ENCODE data around the gene ACTA2.
A peak's percentile ranks its signal among the peaks of the same experiment; 100 is the strongest.
"Not testable (repeated sequence)": the region's sequence is repeated elsewhere in the genome, so short reads cannot be mapped to it uniquely, and the experiment has no call there.

ACTA2 gene

DNA sequence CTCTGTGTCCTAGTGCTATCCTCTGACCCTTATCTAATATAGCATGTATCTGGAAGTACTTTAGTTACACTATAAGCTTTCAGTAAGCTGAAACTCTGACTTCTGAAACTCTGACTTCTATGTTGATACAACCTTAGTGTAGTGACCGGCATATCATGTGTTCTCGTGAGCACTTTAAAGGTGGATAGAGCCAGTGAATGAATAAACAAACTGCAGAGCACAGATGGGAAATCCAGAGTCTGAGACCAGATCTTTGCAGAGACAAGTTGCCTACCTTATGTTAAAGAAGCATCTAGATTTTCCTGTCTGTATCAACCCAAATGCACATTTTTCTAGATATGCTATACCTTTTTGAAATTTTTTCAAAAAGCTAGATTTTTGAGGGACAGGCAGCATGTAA lies 3.5 kb downstream of the ACTA2 start:
- no peak for DNase-seq

DNA sequence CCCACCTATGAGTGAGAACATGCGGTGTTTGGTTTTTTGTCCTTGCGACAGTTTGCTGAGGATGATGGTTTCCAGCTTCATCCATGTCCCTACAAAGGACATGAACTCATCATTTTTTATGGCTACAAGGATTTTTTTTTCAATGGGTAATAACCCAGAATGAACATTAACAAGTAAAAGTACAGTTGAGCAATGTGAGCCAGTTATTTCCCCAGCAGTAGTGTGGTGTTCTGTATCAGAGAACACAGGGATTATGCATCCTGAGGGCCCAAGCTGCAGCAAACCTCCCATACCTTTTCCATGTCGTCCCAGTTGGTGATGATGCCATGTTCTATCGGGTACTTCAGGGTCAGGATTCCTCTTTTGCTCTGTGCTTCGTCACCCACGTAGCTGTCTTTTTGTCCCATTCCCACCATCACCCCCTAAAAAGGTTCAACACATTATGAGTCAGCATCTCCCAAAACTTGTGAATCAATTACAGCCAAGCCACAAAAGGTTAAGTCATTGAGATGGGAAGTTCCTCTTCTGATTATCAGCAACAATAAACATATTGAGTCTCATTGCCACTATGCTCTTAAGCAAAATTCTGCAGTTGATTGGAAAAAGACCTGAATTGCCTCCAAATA lies 5.5 kb downstream of the ACTA2 start:
- no peak for DNase-seq

DNA sequence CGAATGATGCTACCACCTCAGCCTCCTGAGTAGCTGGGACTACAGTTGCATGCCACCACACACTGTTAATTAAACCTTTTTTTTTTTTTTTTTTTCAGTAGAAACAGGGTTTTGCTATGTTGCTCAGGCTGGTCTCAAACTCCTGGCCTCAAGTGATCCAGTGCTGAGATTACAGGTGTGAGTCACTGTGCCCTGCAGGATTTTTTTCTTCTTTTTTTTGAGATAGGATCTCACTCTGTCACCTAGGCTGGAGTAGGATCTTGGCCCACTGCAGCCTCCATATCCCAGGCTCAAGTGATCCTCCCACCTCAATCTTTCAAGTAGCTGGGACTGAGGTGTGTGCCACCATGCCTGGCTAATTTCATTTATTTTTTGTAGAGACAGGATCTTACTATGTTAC lies 6.4 kb downstream of the ACTA2 start:
- no peak for DNase-seq

DNA sequence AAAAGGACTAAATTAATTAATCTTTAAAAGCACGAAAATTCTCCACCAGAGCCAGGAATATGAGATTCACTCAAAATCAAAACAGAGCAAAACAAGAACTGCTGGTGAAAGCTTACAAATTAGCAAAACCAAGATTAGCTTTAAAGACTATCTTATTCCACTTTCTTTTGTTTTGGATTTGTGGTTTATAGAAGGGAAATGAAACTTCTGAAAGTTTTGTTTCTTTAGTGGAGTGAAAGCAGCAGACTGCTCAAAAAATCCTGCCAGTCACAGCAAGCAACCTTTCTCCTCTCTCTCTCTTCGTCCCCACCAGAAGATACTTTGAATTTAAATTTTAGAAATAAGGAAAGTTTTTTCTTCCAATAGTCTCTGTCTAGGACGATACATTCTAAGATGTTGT lies 7.8 kb downstream of the ACTA2 start:
- no peak for DNase-seq

DNA sequence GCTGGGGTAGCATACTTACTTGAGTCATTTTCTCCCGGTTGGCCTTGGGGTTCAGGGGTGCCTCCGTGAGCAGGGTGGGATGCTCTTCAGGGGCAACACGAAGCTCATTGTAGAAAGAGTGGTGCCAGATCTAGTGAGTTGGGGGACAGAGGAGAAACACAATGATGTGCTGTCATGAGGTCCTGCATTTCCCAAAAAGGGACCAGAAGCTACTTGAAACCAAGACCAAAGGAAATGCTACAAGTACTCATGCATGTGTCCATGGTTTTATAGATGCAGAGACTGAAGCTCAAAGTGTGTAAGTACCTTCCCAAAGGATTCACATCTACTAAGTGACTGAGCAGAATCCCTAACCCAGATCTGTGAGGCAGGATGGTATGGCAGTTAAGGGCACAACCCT lies 8.8 kb downstream of the ACTA2 start:
- DNase-seq, result no peak

DNA sequence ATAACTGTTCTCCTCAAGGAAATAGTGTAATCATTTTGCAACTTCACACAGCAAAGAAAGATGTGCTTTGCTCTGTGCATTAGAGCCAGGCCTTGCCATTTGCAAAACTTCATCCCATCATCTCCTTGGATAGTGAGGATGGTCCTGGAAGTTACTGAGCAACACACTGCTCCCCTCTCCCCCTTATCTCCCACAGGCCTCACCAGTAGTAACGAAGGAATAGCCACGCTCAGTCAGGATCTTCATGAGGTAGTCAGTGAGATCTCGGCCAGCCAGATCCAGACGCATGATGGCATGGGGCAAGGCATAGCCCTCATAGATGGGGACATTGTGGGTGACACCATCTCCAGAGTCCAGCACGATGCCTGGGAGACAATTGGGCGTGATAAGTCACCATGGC lies 11.5 kb downstream of the ACTA2 start:
- no peak for DNase-seq

DNA sequence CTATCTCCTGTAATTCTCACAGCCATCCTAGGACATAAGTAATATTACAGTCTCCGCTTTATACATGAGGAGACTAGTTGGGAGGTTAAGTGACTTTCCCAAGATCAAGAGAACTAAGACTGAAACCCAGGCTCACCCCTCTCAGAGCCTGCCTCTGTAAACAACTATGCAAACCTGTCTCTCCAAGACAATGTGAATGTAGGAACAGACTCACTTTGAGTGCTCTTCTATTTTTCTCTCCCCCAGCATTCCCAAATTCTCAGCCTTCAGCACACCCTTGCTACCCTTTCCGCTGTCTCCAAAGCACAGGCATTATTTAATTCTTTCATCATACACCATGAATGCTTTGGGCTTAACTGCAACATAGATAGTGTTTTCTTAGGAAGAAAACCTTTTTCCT lies 13.6 kb downstream of the ACTA2 start:
- no peak for DNase-seq

DNA sequence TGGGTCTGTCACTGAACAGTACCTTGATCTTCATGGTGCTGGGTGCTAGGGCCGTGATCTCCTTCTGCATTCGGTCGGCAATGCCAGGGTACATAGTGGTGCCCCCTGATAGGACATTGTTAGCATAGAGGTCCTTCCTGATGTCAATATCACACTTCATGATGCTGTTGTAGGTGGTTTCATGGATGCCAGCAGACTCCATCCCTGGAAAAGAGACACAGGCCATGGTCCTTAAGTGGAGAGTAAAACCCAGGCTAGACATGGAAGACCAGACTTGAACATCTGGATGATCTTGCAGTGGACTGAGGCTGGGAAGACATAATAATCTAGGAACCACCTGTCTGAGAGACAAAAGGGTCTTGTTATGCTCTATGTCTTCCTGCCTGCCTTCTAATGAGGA lies 14.5 kb downstream of the ACTA2 start:
- DNase-seq, result no peak

DNA sequence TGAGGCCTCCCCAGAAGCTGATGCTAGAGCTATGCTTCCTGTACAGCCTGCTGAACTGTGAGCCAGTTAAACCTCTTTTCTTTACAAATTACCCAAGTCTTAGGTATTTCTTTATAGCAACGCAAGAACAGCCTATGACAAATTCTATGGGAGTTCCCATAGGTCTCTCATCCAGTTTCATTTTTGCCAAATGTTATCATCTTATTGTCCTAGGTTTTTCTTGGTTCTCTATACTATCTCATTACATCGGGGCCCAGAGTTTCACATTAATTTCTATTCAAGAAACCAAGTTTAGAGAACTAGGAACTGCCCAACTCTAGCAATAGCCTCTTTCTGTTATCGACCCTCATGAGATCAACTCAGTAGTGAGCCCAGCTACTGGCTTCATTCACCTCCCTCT lies 15.9 kb downstream of the ACTA2 start:
- DNase-seq, result no peak

DNA sequence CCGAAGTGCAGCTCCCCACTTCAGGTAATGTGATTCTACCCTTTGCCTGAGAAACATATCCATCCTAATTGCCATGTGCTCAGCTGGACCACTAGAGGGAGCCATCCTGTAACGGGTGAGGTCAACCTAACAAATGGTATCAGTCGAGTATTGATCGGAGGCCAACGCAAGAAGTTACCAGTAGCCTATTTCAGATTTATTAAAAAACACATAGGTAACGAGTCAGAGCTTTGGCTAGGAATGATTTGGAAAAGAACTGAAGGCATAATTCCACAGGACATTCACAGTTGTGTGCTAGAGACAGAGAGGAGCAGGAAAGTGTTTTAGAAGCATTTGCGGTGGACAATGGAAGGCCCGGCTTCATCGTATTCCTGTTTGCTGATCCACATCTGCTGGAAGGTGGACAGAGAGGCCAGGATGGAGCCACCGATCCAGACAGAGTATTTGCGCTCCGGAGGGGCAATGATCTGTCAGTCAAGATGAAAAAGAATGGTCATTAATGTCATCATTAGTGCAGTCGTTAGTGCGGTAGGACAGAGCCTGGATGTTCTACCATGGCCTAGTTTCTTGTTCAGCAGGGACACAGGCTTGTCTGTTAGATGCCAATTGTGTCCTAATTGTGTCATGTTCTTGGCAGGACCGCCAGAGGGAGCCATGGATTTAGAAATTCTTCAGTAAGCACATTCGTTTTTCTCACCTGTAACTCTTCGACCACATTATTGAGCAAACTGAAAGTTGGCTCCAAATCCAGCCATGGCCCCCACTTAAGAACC lies 17.5 kb downstream of the ACTA2 start:
- DNase-seq, result peak; percentile 83

DNA sequence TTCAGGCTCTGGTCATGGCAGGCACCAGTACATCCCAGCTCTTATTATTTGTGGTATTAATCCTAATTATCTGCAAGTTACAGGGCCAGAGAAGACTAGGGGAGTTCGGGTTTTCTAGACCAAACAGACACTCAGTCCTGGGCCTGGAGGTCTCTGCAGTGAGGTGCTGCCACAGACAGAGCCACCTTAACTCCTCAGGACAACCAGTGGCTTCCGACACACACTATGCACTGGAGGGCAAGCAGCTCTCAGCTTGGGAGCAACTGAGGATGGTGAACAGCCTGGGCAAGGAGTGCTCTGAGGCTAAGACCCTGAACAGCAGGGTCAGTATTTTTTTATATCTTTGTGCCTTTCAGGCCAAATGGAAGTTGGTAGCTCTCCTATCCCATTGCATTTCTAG lies 19.0 kb downstream of the ACTA2 start:
- DNase-seq, result no peak

DNA sequence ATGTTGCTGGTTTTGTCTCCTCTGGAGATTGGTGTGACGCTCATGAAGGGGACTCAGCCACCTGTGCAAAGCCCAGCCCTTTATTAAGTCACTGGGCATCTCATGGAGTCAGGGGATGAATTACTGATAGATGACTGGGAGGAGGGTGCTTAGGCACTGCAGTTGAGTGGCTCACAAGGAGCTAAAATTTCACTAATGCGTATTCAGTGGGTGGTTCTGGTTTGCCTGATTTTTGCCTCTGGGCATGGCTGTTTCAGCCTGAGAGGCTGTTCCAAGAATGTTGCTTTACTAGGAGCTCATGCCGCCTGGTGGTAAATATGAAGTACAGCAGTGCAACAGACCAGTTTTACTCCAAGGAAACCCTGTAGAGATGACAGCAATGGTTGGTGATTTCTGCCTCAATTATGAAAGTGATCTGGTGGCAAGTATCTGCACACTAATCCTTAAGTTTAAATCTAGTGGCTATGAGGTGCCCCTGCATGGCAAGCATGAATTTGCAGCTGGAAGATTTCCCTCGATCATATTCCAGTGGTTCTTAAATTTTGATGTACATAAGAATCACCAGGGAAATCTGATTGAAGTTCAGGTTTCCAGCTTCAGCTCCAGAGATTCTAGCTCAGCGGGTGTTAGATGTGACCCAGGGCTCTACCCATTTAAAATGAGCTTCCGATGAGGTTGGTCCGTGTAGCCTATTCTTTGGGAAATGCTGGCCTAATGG lies 19.9 kb downstream of the ACTA2 start:
- DNase-seq, result peak; percentile 68

DNA sequence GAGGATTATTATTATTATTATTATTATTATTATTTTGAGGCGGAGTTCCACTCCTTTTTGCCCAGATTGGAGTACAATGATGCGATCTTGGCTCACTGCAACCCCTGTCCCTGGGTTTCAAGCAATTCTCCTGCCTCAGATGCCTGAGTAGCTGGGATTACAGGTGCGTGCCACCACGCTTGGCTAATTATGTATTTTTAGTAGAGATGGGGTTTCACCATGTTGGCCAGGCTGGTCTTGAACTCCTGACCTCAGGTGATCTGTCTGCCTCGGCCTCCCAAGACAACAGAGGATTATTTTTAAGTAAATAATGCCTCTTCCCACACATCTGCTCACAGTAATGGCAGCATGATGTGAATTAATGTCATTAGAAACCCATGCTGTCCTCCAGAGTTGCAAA lies 20.5 kb downstream of the ACTA2 start:
- DNase-seq, result not testable (repeated sequence)

DNA sequence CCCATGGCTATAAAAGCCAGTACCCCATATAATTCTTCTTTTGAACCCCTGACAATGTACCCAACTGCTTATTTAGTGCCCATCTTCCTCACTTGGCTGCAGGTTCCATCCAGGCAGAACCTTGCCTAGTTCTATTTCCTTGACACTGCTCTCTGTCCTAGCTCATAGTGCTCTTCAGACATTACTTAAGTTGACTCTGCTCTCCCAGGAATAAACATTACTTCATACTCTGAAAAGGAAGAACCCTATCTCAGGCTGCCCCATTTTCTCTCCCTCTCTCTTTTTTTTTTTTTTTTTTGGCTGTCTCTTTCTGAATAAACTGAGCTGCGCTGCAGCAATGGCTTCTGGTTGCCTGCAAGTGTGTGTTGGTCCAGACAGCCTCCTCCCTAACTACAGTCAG lies 21.0 kb downstream of the ACTA2 start:
- DNase-seq, result no peak

DNA sequence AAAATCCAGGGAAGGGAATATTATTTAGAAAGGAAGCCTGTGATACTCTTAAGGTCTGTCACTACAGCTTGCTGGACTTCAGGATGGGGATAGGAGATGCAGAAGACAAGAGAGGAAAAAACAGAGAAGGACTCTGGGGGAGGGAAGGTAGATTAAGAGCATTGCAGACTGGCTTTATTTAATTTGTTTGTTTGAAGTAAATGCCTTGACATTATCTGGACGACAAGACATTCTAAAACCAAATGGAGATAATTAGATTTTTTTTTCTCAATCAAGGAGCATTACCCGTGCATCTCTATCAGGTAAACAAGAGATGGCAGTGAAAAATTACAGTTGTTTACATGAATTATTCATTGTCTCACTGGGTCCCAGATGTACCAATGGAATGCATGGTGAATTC lies 24.3 kb downstream of the ACTA2 start:
- DNase-seq, result no peak

DNA sequence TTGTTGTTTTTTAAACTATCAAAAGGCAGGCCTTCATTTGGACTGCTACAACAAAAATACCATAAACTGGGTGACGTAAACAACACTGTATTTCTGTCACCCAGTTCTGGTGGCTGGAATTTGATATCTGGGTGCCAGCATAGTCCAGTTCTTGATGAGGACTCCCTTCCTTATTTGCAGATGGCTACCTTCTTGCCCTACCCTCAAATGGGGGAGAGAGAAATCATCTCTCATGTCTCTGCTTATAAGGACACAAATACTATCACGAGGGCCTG lies 25.2 kb downstream of the ACTA2 start:
- DNase-seq, result no peak

DNA sequence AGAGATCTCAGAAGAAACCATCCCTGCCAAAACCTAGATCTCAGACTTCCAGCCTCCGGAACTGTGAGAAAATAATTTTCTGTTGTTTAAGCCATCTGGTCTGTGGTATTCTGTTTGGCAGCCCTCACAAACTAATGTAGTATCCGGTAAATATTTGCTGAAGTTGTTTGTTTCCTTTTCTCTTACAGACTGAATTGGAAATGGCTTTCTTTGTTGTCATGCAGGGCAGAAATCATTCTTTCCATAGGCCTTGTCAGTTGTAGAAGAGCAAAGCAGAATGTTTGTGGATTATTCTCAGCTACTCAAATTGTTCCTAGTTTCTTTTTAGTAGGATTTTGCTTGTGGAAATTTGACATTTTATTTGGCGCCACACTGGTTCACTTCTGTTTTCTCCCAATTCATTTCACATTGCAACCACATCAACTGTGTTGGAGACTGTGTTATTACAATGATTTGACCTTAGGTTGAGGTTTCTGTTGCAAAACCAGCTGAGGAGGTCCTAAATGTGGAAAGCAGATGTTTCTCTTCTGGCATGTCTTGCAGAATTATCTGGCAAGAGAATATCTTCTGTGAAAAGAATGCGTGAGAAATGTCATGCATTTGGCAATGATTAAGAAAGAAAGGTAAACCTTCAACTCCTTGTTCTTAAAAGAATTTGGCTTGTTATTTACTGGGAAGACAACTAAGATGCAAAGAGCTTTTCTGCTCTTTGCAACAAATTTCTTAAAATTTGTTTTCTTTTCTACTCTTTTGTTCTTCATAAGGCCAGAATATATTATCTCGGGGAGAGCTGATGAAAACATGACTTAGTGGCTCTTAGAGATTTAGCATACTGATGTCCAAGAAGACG lies 25.8 kb downstream of the ACTA2 start:
- no peak for DNase-seq

DNA sequence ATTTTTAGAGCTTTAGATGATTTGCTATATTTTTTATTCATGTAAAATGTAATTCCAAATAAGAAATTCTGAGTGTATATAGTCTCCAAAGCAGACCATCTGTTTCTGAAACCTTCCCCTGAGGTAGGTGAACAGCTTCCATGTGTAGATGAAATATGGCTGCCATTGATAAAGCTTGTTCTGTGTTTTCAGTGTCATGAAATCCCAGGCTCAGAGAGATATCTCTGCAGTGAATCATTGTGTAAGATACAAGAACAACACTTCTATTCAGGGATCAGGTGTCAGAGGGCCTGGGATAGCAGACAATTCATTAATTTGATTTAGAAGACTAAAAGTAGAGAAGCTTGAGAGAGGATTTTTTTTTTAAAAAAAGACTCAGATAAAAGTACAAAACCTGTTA lies 29.1 kb downstream of the ACTA2 start:
- DNase-seq, result no peak

DNA sequence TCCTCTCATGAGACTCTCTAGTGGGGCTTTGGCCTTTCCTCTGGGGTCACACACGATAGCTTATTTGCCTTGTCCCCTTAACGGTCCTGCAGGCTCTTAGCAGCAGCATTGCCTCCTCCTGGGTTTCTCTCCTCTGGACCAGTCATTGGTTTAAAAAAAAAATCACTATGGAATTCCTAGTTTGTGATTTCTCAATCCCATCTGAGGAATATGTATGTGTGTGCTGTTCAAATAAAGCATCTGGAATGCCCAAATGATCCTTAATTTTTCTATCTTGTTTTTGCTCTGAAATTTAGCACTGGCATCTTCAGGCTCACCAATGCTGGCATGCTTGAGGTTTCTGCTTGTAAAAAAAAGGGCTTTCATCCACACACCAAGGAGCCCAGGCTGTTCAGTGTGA lies 30.5 kb downstream of the ACTA2 start:
- no peak for DNase-seq

DNA sequence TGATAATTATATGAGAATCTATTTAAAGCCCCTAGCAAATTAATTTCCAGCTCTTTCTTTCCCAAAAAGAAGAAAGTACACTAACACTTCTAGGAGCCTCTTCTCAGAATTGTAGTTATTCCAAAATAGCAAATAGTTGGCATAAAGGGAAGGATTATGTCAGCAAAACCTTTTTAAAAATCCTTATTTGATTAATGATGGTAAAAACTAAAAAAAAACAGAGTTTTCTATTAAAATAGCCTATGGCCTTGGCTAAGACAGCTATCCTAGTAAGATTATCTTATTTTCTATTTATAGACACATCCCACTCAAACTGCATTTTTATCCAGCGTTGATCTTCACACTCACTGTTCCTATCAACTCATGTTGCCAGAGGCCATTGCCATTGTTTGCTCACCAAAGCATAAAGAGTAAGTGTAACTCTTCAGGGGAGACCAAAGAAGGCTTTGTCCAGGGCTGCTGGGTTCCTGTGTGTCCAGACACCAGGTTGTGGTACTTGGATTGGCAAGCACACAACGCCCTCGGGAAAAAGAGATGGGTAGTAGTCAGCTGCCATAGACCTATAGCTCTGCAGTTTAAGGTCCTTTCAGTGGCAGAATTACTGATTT lies 31.5 kb downstream of the ACTA2 start:
- DNase-seq, result no peak

DNA sequence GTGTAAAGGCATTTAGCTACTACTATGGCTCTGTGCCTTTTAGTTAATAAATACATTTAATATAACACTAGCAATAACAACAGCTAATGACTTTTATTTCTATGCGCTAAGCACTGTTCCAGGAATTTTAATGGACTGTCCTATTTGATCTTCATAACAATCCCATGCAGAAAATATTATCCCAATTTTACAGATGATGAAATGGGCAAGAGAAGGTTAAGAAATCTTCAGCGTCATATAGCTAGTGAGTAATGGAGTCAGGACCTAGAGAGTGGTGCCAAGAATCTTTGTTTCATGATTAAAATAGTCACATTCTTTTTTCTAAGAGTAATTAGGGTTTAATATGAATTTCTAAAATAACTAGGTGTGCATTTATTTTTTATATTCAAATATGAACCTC lies 32.4 kb downstream of the ACTA2 start:
- DNase-seq, result no peak

DNA sequence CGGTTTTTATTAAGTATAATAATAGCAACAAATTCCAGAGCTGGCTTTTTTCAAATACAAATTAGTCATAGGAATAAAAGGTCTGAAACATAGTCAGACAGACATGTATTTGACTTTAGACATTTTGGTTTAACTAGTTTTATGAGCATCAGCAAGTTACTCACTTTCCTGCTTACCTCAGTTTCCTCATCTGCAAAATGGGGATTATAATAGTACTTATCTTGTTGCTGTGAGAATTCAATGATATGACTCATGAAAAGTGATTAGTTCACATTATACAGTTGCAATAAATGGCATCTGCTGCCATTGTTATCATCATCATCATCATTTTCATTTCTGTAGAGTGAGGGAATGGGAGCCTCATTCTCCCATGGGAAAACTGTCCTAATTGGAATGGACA lies 33.5 kb downstream of the ACTA2 start:
- DNase-seq, result no peak

DNA sequence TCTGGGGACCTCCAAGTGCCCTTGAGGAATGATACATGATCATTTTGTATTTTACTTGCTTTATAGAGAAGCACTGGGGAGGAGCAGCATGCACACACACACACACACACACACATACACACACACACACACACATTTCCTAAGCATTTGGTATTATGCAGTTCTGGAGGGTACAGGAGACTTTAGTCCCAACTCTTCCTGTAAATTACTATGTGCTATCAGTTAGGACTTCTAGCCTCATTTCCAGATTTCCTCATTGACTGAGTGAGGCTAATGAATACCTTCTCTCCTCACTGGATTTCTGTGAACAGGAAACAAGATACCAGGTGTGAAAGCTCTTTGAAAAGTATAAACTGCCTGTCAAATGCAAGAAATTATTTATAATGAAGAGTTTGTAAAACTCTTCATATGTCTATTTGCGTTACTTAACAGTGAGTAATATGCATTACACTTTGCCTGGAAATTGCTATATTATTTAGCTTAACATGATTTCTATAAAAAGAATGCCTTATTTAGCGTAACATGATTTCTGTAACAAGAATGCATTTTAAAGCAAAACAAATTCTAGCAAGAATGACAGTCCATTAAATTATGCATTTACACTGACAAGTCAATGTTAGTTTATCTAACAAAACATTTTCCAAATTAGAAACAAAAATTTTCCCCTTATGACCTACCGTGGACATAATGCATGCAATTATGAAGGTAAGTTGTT lies 34.2 kb downstream of the ACTA2 start:
- no peak for DNase-seq
